ENCODE data around the gene C10orf105. TPM values are rescaled to one million over a fixed set of nuclear protein-coding genes. Genes with fewer than 3 reads are reported as not detected.

Gene C10orf105
- polyA plus RNA-seq, 6 donors from 2014 or later = not detected

- H3K4me1 Mint-ChIP-seq = peaks cover 61 to 72% (median 65%) of the 10 kb centered on the region in 3 donors
- peaks cover 0 to 2% (median 0%) of the 10 kb centered on the region in 7 donors for H3K9me3 Mint-ChIP-seq
- H3K4me3 Mint-ChIP-seq = peak overlapping the region in 1 of 8 donors; percentile 22
- H3K27me3 Mint-ChIP-seq = no peaks in the 10 kb centered on the region
- H3K27ac Mint-ChIP-seq = no peak overlapping the region
- no peaks in the 10 kb centered on the region for H3K36me3 Mint-ChIP-seq
- ATAC-seq (ENCODE audit: low read depth in 2 of 2) (no peak), DNase-seq (no peak)
These were observed 20.6 kb upstream of the C10orf105 start for GRCh38 chr10:71740069-71740653.

GRCh38 chr10:71739358-71739900, 19.9 kb upstream of the C10orf105 start:
- no peak overlapping the region for H3K4me3 Mint-ChIP-seq

GRCh38 chr10:71737834-71738197, 18.2 kb upstream of the C10orf105 start:
- Mint-ChIP-seq H3K36me3 (no peaks in the 10 kb centered on the region), H3K4me3 (peak overlapping the region in 2 of 8 donors; percentile 2 to 54), H3K9me3 (peaks cover 0 to 2% (median 0%) of the 10 kb centered on the region in 7 donors), H3K4me1 (peaks cover 72 to 84% (median 73%) of the 10 kb centered on the region in 3 donors), H3K27ac (peak overlapping the region; percentile 78 to 97 (median 88)), H3K27me3 (no peaks in the 10 kb centered on the region)
- DNase-seq (no peak), ATAC-seq (ENCODE audit: low read depth in 2 of 2) (no peak)

More at GRCh38 chr10:71739358-71739900, 19.9 kb upstream of the C10orf105 start:
- Mint-ChIP-seq H3K9me3 (peaks cover 0 to 2% (median 0%) of the 10 kb centered on the region in 7 donors), H3K27me3 (no peaks in the 10 kb centered on the region), H3K4me1 (peaks cover 64 to 75% (median 68%) of the 10 kb centered on the region in 3 donors), H3K27ac (peak overlapping the region in 2 of 6 donors; percentile 57 to 80), H3K36me3 (no peaks in the 10 kb centered on the region)
- DNase-seq (no peak), ATAC-seq (ENCODE audit: low read depth in 2 of 2) (no peak)

DNA sequence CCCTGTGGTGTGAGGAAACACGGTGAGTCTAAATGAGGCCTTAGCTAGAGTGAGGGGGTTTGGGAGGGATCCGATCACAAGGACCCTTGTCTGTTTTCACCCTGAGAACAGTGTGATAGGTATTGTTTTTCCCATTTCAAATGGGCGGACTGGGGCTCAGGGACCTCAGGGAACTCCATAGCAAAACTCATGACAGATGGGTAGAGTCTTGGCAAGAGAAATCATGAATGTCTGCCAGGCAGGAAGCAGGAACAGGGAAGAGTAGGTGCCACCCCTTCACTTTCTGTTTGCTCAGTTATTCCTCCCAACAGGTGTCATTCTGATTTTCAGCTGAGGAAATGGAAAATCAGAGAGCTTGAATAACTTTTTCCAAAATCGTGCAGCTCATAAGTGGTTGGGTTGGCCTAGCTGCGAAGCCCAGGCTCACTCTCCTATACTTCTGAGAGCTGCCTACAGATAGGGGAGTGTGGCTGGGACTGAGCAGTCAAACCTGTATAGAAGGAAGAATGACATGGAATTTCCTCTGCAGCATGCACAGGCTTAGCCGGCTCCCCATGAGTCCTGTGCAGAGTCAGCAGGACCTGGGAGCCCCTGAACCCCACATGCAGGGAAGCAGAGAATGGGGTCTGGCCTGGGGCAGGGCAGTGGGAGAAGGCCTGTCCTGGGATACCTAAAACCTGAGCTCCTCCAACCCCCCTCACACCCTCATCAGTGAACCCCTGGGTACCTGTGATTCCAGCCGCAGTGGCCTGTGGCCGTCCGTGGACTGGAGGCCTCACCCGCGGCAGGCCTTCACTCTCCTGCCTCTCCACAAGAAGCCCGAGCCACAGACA, 17.6 kb upstream of the C10orf105 start:
- Mint-ChIP-seq H3K4me1 (peaks cover 69 to 83% (median 74%) of the 10 kb centered on the region in 3 donors), H3K4me3 (peak overlapping the region in 1 of 8 donors; percentile 13), H3K9me3 (peaks cover 0 to 2% (median 0%) of the 10 kb centered on the region in 7 donors), H3K27me3 (no peaks in the 10 kb centered on the region), H3K36me3 (no peaks in the 10 kb centered on the region), H3K27ac (peak overlapping the region; percentile 50 to 94 (median 88))
- DNase-seq = no peak
- no peak for ATAC-seq (ENCODE audit: low read depth in 2 of 2)

DNA sequence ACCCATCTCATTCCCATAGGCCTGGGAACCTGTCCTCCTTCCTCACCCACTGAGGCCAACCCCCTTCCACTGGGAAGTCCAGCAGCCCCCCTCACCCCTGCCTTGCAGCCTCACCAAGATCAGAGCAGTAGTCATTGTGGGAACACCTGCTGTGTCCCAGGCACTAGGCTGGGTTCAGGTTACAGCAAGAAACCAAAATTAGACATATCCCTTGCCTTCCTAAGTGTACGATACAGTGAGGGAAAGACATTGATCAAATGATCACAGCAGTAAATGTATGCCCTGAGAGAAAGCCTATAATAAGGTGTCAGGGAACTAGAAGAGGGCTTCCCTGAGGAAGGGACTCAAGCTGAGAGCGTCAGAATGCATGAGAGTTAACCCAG, 17.0 kb upstream of the C10orf105 start:
- no peaks in the 10 kb centered on the region for H3K36me3 Mint-ChIP-seq
- peak overlapping the region in 4 of 8 donors; percentile 10 to 66 (median 62) for H3K4me3 Mint-ChIP-seq
- no peaks in the 10 kb centered on the region for H3K27me3 Mint-ChIP-seq
- H3K4me1 Mint-ChIP-seq = peaks cover 64 to 78% (median 70%) of the 10 kb centered on the region in 3 donors
- ATAC-seq (ENCODE audit: low read depth in 2 of 2) = no peak
- peaks cover 0 to 2% (median 0%) of the 10 kb centered on the region in 7 donors for H3K9me3 Mint-ChIP-seq
- DNase-seq = no peak
- H3K27ac Mint-ChIP-seq = peak overlapping the region; percentile 72 to 94 (median 86)

- peak overlapping the region in 7 of 8 donors; percentile 10 to 78 (median 60) for H3K4me3 Mint-ChIP-seq
- no peaks in the 10 kb centered on the region for H3K36me3 Mint-ChIP-seq
These were observed 16.4 kb upstream of the C10orf105 start for GRCh38 chr10:71735709-71736569.

DNA sequence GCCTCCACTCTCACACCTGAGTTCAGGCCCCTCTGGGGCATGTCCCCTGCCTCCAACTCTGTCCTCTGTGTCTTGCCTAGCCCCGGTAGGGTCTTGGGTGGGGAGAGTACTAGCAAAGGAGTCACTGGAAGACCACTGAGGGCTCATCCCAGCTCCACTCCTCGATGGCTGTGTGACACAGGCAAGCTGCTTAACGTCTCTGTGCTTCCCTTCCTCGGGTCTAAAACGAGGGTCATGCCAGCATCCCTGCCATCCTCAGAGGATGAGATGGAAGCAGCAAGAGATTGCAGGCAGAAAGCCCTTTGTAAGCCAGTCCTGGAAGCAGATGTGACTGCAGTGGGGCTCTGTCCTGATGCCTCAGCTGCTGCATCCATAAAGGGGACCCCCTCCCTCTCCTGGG, 15.2 kb upstream of the C10orf105 start:
- H3K4me1 Mint-ChIP-seq = peaks cover 48 to 60% (median 53%) of the 10 kb centered on the region in 3 donors
- peak overlapping the region in 5 of 6 donors; percentile 74 to 90 (median 83) for H3K27ac Mint-ChIP-seq
- peak overlapping the region in 3 of 8 donors; percentile 47 to 78 (median 60) for H3K4me3 Mint-ChIP-seq
- no peaks in the 10 kb centered on the region for H3K36me3 Mint-ChIP-seq
- no peaks in the 10 kb centered on the region for H3K27me3 Mint-ChIP-seq
- H3K9me3 Mint-ChIP-seq = peaks cover 0 to 2% (median 0%) of the 10 kb centered on the region in 7 donors
- no peak for DNase-seq
- no peak for ATAC-seq (ENCODE audit: low read depth in 2 of 2)

More at GRCh38 chr10:71735709-71736569, 16.4 kb upstream of the C10orf105 start:
- ATAC-seq (ENCODE audit: low read depth in 2 of 2) (peak; percentile 70 to 74), DNase-seq (no peak)
- Mint-ChIP-seq H3K4me1 (peaks cover 57 to 72% (median 63%) of the 10 kb centered on the region in 3 donors), H3K27ac (peak overlapping the region; percentile 74 to 94 (median 86)), H3K27me3 (no peaks in the 10 kb centered on the region), H3K9me3 (peaks cover 0 to 2% (median 0%) of the 10 kb centered on the region in 7 donors)

DNA sequence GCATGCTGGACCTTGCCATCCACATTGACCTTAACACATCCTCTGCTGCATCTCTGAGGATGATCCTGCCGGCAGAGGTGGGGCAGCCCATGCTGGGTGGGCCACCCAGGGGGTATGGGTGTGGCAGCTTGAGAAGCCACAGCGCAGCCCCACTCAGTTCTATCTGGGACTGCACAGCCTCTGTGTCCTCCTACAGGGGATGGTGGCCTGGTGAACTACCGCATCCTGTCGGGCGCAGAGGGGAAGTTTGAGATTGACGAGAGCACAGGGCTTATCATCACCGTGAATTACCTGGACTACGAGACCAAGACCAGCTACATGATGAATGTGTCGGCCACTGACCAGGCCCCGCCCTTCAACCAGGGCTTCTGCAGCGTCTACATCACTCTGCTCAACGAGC, 12.2 kb upstream of the C10orf105 start:
- ATAC-seq (ENCODE audit: low read depth in 2 of 2) (no peak), DNase-seq (no peak)
- no peaks in the 10 kb centered on the region for H3K36me3 Mint-ChIP-seq
- no peak overlapping the region for H3K4me3 Mint-ChIP-seq
- no peak overlapping the region for H3K27ac Mint-ChIP-seq
- H3K9me3 Mint-ChIP-seq = no peaks in the 10 kb centered on the region
- no peaks in the 10 kb centered on the region for H3K27me3 Mint-ChIP-seq
- peaks cover 59 to 63% (median 60%) of the 10 kb centered on the region in 3 donors for H3K4me1 Mint-ChIP-seq

DNA sequence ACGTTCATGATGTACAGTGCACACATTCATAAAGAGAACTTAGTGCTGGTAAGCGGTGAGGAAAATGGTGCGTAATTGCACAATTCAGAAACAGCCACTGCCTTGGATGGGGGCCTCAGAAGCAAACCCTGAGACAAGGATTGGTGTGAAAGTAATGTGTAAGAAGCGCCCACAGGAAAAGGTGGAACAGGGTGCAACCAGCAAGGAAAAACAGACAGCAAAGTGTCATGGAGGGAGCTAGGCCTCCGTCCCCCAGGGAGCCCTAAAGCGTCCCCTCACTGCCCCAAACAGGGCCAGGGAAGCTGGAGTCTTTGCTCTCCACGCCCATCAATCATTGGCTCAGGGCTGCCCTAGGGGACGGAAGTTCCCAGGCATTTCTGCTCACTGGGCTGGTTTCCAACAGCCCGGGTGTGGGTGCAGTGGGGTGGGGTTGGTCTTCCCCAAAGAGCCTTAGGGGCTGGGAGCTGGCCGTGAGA, 9.6 kb upstream of the C10orf105 start:
- Mint-ChIP-seq H3K4me3 (peak overlapping the region in 5 of 8 donors; percentile 69 to 84 (median 79)), H3K36me3 (no peaks in the 10 kb centered on the region), H3K9me3 (no peaks in the 10 kb centered on the region), H3K4me1 (peaks cover 50 to 54% (median 50%) of the 10 kb centered on the region in 3 donors), H3K27me3 (no peaks in the 10 kb centered on the region), H3K27ac (peak overlapping the region in 3 of 6 donors; percentile 60 to 90 (median 73))
- ATAC-seq (ENCODE audit: low read depth in 2 of 2) (no peak), DNase-seq (no peak)

DNA sequence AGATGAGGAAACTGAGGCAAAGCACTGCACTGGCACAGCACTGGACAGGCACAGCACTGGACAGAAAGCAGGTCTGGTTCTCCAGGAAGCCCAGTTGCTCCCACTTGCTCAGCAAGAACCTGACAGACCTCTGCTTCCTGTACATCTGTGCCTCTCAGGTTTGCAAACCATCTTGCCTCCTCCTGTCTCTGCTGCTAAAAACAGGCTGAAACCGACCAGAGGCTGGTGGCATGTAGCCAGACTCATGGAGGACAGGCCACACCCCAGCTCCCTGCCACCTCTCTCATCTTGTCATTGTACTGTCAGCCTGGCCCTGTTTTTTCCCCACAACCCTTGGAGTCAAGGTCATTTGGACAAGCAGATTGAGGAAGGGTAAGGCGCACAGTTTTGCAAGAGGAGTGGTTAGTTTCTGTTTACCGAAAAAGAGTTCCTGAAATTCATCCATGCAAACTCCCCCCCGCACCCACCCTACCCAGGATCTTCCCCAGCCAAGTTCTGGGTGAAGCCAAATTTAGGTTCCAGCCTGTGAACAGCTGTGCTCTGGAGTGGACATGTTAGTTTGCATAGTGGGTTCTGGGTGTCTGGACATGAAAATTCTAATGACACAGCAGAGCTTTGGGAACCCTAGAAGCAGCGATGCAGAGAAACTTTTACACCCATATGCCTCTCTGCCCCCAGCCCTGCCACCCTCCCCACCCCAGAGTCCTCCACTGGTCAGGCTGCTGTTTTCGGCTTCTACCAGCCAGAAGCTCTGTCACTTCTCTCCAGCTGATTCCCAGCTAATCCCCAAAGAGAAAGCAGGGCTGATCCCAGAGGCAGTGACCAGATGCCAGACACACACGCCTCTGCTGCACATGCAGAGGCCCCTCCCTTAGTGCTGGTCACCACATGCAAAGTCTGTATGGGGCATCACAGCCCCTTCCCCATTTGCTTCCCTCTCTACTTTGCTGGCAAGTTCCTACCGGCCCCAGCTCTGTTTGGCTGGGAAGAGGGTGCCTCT, 8.5 kb upstream of the C10orf105 start:
- peaks cover 0 to 10% (median 0%) of the 10 kb centered on the region in 3 donors for H3K27me3 Mint-ChIP-seq
- peak overlapping the region in 5 of 6 donors; percentile 82 to 97 (median 90) for H3K27ac Mint-ChIP-seq
- peak overlapping the region; percentile 15 to 90 (median 84) for H3K4me3 Mint-ChIP-seq
- H3K4me1 Mint-ChIP-seq = peaks cover 44 to 51% (median 44%) of the 10 kb centered on the region in 3 donors
- H3K36me3 Mint-ChIP-seq = no peaks in the 10 kb centered on the region
- peak; percentile 52 for DNase-seq
- H3K9me3 Mint-ChIP-seq = no peaks in the 10 kb centered on the region
- ATAC-seq (ENCODE audit: low read depth in 2 of 2) = peak; percentile 68 to 74

- H3K9me3 Mint-ChIP-seq = no peaks in the 10 kb centered on the region
- DNase-seq (peak; percentile 46), ATAC-seq (ENCODE audit: low read depth in 2 of 2) (peak; percentile 69 to 70)
- H3K4me3 Mint-ChIP-seq = peak overlapping the region in 7 of 8 donors; percentile 76 to 90 (median 84)
- no peaks in the 10 kb centered on the region for H3K36me3 Mint-ChIP-seq
- peak overlapping the region; percentile 82 to 97 (median 91) for H3K27ac Mint-ChIP-seq
- H3K4me1 Mint-ChIP-seq = peaks cover 40 to 53% (median 41%) of the 10 kb centered on the region in 3 donors
- H3K27me3 Mint-ChIP-seq = peaks cover under 1 to 18% (median 3%) of the 10 kb centered on the region in 3 donors
These were observed 7.6 kb upstream of the C10orf105 start for GRCh38 chr10:71727105-71727737.

All from naive B cell (primary cell).